WI38 (cell line): ENCODE data around the gene IGF2BP2.
"Not testable (repeated sequence)": the region's sequence is repeated elsewhere in the genome, so short reads cannot be mapped to it uniquely, and the experiment has no call there.

ENCODE experiments used
- H3K4me3 ChIP-seq: 2 replicates; pipeline ENCODE4 v1.5.1; 2011; ENCODE audit warnings: low read depth, mild to moderate bottlenecking, control low read depth, low read length
- CTCF ChIP-seq: IDR thresholded peaks from 2 replicates; pipeline ENCODE4 v1.5.1; 2012; ENCODE audit warnings: low read depth, mild to moderate bottlenecking, control low read depth, low read length

The IGF2BP2 gene

GRCh38 chr3:185646382-185647133 is 178.3 kb downstream of the IGF2BP2 start:
- no peak overlapping the region for H3K4me3 ChIP-seq
- TF ChIP-seq CTCF = no peak

- TF ChIP-seq CTCF = no peak
- H3K4me3 ChIP-seq = no peak overlapping the region
Measured at GRCh38 chr3:185645596-185646381, 179.1 kb downstream of the IGF2BP2 start.

GRCh38 chr3:185645191-185645590 is 179.7 kb downstream of the IGF2BP2 start:
- H3K4me3 ChIP-seq = not testable (repeated sequence)

GRCh38 chr3:185640308-185640707 is 184.5 kb downstream of the IGF2BP2 start:
- no peak overlapping the region for H3K4me3 ChIP-seq
- TF ChIP-seq CTCF = no peak

- no peak overlapping the region for H3K4me3 ChIP-seq
- no peak for TF ChIP-seq CTCF
Measured at GRCh38 chr3:185639632-185640206, 185.1 kb downstream of the IGF2BP2 start.

GRCh38 chr3:185638651-185639050 is 186.2 kb downstream of the IGF2BP2 start:
- not testable (repeated sequence) for H3K4me3 ChIP-seq

GRCh38 chr3:185637388-185637787 is 187.5 kb downstream of the IGF2BP2 start:
- TF ChIP-seq CTCF = no peak

GRCh38 chr3:185632996-185633395 is 191.8 kb downstream of the IGF2BP2 start:
- H3K4me3 ChIP-seq = no peak overlapping the region
- TF ChIP-seq CTCF = no peak

More at GRCh38 chr3:185637388-185637787, 187.5 kb downstream of the IGF2BP2 start:
- H3K4me3 ChIP-seq = no peak overlapping the region
